Stimulated activated memory B cell treated with anti-CD40 and anti-IgM and Interleukin-4, amounts not matched to agents 10 μg/mL and 1 μg/mL and 100 μg/mL, for 72 hours (primary cell): ENCODE data around the gene HES1.
"Not testable (repeated sequence)": the region's sequence is repeated elsewhere in the genome, so short reads cannot be mapped to it uniquely, and the experiment has no call there.

Experiments used
- ATAC-seq: fragments of 150-1000 bp; cut with Tn5 transposase; 2 replicates; pipeline ENCODE4 v1.10.0; 2021
- H3K27ac Mint-ChIP-seq: one replicate; pipeline ENCODE4 v1.8.0; 2022; ENCODE audit warnings: mild to moderate bottlenecking, mixed read lengths
- H3K27me3 Mint-ChIP-seq: one replicate; pipeline ENCODE4 v1.8.0; 2022; ENCODE audit warnings: mixed read lengths
- H3K36me3 Mint-ChIP-seq: one replicate; pipeline ENCODE4 v1.8.0; 2022; ENCODE audit warnings: mixed read lengths
- H3K4me1 Mint-ChIP-seq: one replicate; pipeline ENCODE4 v1.8.0; 2022; ENCODE audit warnings: mixed read lengths
- H3K4me3 Mint-ChIP-seq: one replicate; pipeline ENCODE4 v1.8.0; 2022; ENCODE audit warnings: mild to moderate bottlenecking, moderate library complexity, mixed read lengths
- H3K9me3 Mint-ChIP-seq: one replicate; pipeline ENCODE4 v1.8.0; 2022; ENCODE audit warnings: mixed read lengths

HES1 gene

DNA sequence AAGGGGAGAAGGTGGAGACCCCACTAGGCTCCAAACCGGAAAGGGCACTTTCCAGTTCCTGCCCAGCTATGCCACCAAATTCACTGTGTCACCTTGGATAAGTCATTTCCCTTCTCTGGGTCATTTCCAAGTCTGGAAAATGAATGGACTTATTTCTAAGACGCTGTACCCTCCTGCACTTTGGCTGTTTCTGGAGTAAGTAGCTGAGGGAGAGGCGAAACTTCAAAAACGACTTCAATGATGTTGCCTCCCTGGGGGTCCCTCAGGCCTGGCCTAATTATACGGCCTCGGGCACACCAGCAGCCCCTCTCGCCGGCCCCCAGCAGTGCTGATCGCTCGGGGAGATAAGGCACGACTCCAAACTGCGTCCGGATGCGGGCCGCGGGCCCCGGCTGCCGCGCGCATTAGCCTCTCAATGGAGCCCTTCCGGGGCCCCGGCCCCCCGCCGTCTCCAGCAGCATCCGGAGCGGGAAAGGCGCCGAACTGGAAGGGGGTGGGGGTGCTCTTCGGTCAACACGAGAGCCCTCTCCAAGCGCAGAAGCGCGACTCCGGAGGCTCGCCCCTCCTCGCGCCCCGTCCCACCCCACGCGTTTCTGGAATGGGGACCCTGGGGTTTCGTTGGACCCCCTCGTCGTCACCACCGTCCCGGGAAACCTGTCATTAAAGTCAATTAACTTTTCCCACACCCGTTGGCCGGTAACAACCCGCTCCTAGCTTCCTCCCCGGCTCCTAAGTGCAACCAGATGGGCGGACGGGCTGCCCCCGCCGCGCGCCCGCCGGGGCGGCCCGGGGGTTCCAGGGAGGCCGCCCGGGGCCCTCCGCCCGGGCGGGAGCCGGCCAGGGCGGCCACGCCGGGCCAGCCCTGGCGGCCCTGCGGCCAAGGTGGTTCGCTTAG, 4.8 kb downstream of the HES1 start:
- H3K27ac Mint-ChIP-seq: no peak overlapping the region
- H3K27me3 Mint-ChIP-seq: peaks cover 22% of the 10 kb centered on the region
- peaks cover 37% of the 10 kb centered on the region for H3K4me1 Mint-ChIP-seq
- no peaks in the 10 kb centered on the region for H3K9me3 Mint-ChIP-seq
- ATAC-seq: no peak
- no peaks in the 10 kb centered on the region for H3K36me3 Mint-ChIP-seq
- H3K4me3 Mint-ChIP-seq: peak overlapping the region; percentile 44

DNA sequence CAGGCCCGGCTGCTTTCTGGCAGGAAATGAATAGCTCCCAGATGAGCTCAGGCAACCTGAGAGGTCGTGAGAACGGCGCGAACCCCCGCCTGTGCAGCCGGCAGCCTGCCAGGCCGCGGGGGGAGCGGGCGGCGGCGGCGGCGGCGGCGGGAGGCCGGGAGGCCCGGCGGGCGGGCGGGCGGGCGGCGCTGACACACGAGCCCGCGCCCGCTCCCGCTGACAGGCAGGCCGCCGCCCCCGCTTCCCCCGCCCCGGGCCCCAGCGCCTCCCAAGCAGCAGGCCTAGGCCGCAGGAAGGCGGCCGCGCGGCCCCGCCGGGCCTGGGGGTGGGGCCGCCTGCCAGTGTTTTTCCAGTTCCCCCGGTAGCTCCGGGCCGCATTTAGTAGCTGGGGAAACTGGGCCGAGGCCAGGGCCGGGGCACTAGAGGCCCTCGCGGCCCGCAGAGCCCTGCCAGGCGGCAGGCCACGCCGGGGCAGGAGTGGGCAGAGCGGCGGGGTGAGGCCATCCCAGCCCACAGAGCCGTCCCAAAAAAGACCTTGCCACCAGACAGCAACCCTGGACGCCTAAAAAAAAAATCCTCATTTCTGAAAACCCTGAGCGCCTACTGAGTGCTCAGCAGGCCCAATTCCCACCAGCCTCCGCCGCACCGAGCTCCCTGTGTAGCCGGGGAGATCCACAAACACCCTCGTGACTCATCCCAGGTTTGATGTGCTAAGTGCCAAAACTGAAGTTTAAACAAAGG, 5.6 kb downstream of the HES1 start:
- Mint-ChIP-seq H3K4me1 (peaks cover 29% of the 10 kb centered on the region), H3K27ac (no peak overlapping the region), H3K36me3 (no peaks in the 10 kb centered on the region), H3K4me3 (peak overlapping the region; percentile 23), H3K27me3 (peaks cover 22% of the 10 kb centered on the region), H3K9me3 (no peaks in the 10 kb centered on the region)
- ATAC-seq: peak; percentile 58

GRCh38 chr3:194142156-194142910, 6.4 kb downstream of the HES1 start:
- Mint-ChIP-seq H3K9me3 (no peaks in the 10 kb centered on the region), H3K27me3 (peaks cover 24% of the 10 kb centered on the region), H3K4me1 (peaks cover 21% of the 10 kb centered on the region), H3K4me3 (peak overlapping the region; percentile 9), H3K27ac (no peak overlapping the region), H3K36me3 (no peaks in the 10 kb centered on the region)
- no peak for ATAC-seq

- no peak overlapping the region for H3K4me3 Mint-ChIP-seq
- no peak overlapping the region for H3K27ac Mint-ChIP-seq
- peaks cover 5% of the 10 kb centered on the region for H3K4me1 Mint-ChIP-seq
- peaks cover 29% of the 10 kb centered on the region for H3K27me3 Mint-ChIP-seq
- ATAC-seq: no peak
- H3K9me3 Mint-ChIP-seq: no peaks in the 10 kb centered on the region
- H3K36me3 Mint-ChIP-seq: no peaks in the 10 kb centered on the region
These were observed 9.8 kb downstream of the HES1 start for GRCh38 chr3:194145702-194146101.

GRCh38 chr3:194147679-194148078, 11.7 kb downstream of the HES1 start:
- no peaks in the 10 kb centered on the region for H3K36me3 Mint-ChIP-seq
- H3K27ac Mint-ChIP-seq: no peak overlapping the region
- ATAC-seq: no peak
- H3K9me3 Mint-ChIP-seq: no peaks in the 10 kb centered on the region
- no peaks in the 10 kb centered on the region for H3K4me1 Mint-ChIP-seq
- H3K27me3 Mint-ChIP-seq: peaks cover 28% of the 10 kb centered on the region
- no peak overlapping the region for H3K4me3 Mint-ChIP-seq

- no peak for ATAC-seq
- H3K27ac Mint-ChIP-seq: no peak overlapping the region
These were observed 12.4 kb downstream of the HES1 start for GRCh38 chr3:194148383-194148782.

DNA sequence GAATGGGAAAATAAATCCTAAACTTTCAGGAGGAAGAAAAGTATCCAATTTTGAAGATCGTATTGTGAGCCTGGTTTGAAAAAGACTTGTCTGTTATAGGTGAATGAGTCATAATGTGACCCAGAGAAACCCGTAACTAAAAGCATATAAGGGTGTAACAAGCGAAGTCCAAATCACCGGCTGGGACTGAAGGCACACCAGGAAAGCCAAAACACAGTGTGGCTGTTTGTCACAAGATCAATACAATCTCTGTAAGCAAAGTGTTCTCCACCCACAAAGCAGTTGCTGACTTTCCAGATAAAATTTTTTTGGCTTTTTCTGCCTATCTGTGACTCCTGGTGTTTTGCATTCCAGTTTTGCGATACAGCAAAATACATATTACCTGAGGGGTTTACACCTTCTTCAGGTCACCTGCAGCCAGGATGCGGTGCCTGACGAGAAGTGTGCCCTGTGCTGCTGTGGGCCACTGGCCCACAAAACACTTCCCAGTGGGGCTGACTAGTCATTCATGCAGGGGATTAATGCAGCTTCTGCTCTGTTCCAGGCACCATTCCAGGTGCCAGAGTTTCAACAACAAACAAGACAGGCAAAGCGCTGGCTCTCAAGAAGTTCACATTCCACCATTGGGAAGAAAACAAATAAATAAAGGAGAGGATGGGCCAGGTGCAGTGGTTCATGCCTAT, 14.4 kb downstream of the HES1 start:
- no peak overlapping the region for H3K27ac Mint-ChIP-seq
- no peak for ATAC-seq
- peaks cover 53% of the 10 kb centered on the region for H3K27me3 Mint-ChIP-seq
- no peaks in the 10 kb centered on the region for H3K36me3 Mint-ChIP-seq
- H3K9me3 Mint-ChIP-seq: peaks cover 6% of the 10 kb centered on the region
- no peak overlapping the region for H3K4me3 Mint-ChIP-seq
- no peaks in the 10 kb centered on the region for H3K4me1 Mint-ChIP-seq

More at GRCh38 chr3:194148383-194148782, 12.4 kb downstream of the HES1 start:
- no peak overlapping the region for H3K4me3 Mint-ChIP-seq
- H3K9me3 Mint-ChIP-seq: no peaks in the 10 kb centered on the region
- no peaks in the 10 kb centered on the region for H3K36me3 Mint-ChIP-seq
- H3K4me1 Mint-ChIP-seq: no peaks in the 10 kb centered on the region
- peaks cover 33% of the 10 kb centered on the region for H3K27me3 Mint-ChIP-seq

DNA sequence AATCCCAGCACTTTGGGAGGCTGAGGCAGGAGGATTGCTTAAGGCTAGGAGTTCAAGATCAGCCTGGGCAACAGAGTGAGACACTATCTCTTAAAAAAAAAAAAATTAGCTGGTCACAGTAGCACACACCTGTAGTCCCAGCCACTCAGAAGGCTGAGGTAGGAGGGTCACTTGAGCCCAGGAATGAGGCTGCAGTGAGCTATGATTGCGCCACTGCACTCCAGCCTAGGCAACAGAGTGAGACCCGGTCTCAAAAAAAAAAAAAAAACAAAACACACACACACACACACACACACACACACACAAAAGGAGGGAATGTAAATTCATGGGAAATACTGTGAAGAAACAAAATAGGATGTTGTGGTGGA, 15.0 kb downstream of the HES1 start:
- H3K27me3 Mint-ChIP-seq: peaks cover 59% of the 10 kb centered on the region
- H3K9me3 Mint-ChIP-seq, H3K27ac Mint-ChIP-seq, ATAC-seq, H3K4me3 Mint-ChIP-seq, H3K36me3 Mint-ChIP-seq, H3K4me1 Mint-ChIP-seq: not testable (repeated sequence)

GRCh38 chr3:194154346-194154745, 18.4 kb downstream of the HES1 start:
- Mint-ChIP-seq H3K4me1 (no peaks in the 10 kb centered on the region), H3K27ac (no peak overlapping the region), H3K36me3 (no peaks in the 10 kb centered on the region), H3K4me3 (no peak overlapping the region), H3K27me3 (peaks cover 43% of the 10 kb centered on the region), H3K9me3 (peaks cover 6% of the 10 kb centered on the region)
- ATAC-seq: no peak

DNA sequence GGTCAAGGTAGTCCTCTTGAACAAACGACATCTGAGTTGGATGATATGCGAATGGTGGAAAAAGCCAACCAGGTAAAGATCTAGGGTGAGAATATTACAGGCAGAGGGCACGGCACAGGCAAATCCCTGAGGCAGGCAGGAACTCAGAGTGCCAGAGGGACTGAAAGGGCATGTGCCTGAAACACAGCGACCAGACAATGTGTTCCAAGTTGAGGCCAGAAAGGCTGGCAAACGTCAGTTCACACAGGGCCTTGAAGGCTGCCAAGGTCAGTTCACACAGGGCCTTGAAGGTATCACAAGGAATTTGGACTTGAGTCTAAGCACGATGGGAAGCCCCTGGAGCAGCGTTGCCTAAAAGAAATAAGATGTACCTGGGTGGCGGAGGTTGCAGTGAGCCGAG, 20.1 kb downstream of the HES1 start:
- no peak for ATAC-seq
- Mint-ChIP-seq H3K4me1 (no peaks in the 10 kb centered on the region), H3K4me3 (no peak overlapping the region), H3K27ac (no peak overlapping the region), H3K36me3 (no peaks in the 10 kb centered on the region), H3K9me3 (peaks cover 6% of the 10 kb centered on the region), H3K27me3 (peaks cover 54% of the 10 kb centered on the region)

DNA sequence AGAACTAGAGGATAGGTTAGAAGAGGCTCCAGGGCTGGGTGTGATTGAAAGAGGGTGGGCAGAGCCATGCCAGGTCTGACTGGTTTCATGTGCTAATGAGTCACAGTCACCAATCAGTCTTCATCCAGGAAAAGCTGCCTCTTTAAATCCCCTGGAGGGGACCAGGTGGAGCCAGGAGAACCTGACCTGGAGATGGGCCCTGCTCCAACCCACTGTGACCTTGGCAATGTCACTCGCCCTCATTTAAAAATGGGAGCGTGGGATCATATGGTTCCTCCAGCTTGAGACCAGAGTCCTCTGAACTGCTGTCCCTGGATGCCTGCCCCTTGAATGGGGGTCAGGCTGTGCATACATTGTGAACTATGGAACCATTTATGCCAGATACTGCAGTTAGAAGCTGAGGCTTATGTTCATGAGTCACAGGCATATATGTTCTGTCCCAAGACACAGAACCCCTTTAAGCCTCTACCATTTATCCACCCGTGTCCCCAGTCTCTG, 23.0 kb downstream of the HES1 start:
- Mint-ChIP-seq H3K9me3 (peaks cover 6% of the 10 kb centered on the region), H3K4me1 (no peaks in the 10 kb centered on the region), H3K27me3 (peaks cover 50% of the 10 kb centered on the region), H3K27ac (no peak overlapping the region), H3K36me3 (no peaks in the 10 kb centered on the region), H3K4me3 (no peak overlapping the region)
- ATAC-seq: no peak

DNA sequence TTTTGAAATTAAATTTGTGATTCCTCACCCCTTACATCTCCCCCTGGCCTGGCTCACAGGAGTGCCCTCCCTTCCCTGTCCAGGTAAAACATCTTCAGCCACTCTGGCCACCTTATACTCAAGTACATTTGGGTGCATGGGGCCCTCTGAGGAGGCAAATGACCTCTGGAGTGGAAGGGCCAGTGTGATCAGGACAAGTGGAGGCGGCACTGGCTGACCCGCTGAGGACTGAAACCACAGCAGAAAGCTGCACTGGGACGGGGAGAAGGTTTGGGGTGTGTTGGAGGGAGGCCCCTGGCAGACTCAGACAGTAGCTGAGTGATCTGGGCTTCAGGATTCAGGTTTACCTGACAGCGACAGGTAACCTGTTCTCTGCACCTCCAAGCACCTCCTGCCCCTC, 24.2 kb downstream of the HES1 start:
- Mint-ChIP-seq H3K27me3 (peaks cover 44% of the 10 kb centered on the region), H3K9me3 (no peaks in the 10 kb centered on the region), H3K4me3 (no peak overlapping the region), H3K27ac (no peak overlapping the region), H3K4me1 (no peaks in the 10 kb centered on the region), H3K36me3 (no peaks in the 10 kb centered on the region)
- ATAC-seq: no peak

- Mint-ChIP-seq H3K4me1 (no peaks in the 10 kb centered on the region), H3K9me3 (no peaks in the 10 kb centered on the region), H3K36me3 (no peaks in the 10 kb centered on the region), H3K27ac (no peak overlapping the region), H3K4me3 (no peak overlapping the region), H3K27me3 (peaks cover 35% of the 10 kb centered on the region)
- no peak for ATAC-seq
These were observed 25.4 kb downstream of the HES1 start for GRCh38 chr3:194161131-194162045.

- Mint-ChIP-seq H3K36me3 (no peaks in the 10 kb centered on the region), H3K4me1 (no peaks in the 10 kb centered on the region), H3K27ac (no peak overlapping the region), H3K9me3 (no peaks in the 10 kb centered on the region), H3K4me3 (no peak overlapping the region), H3K27me3 (peaks cover 35% of the 10 kb centered on the region)
- no peak for ATAC-seq
These were observed 26.2 kb downstream of the HES1 start for GRCh38 chr3:194162070-194162678.
